Tibial nerve (tissue), 4 donors: ENCODE data around the gene EIF3B. TPM values are rescaled to one million over a fixed set of nuclear protein-coding genes. Genes with fewer than 3 reads are reported as not detected.
A peak's percentile ranks its signal among the peaks of the same experiment; 100 is the strongest.
"Not testable (repeated sequence)": the region's sequence is repeated elsewhere in the genome, so short reads cannot be mapped to it uniquely, and the experiment has no call there.

ENCODE experiments used
- DNase-seq, 2 donors: peaks; one replicate each; pipeline ENCODE4 v3.0.0-alpha.2; 2019; ENCODE audit warnings: low spot score in 2 of 2
- H3K27ac ChIP-seq, 4 donors: fragments of 200-600 bp; sonication (generic) in 3 of 4; one replicate each; pipeline ENCODE4 v1.5.1; 2017 to 2019; ENCODE audit warnings: mild to moderate bottlenecking in 1 of 4
- H3K27me3 ChIP-seq, 2 donors: fragments of 200-600 bp; sonication (generic) in 1 of 2; one replicate each; pipeline versions ENCODE4 v1.5.1 to v1.6.0; 2017 to 2019
- H3K36me3 ChIP-seq, 3 donors: fragments of 200-600 bp; sonication (generic); one replicate each; pipeline ENCODE4 v1.5.1; 2018 to 2019
- H3K4me1 ChIP-seq, 4 donors: fragments of 200-600 bp; sonication (generic) in 3 of 4; one replicate each; pipeline ENCODE4 v1.5.1; 2017 to 2019
- H3K4me3 ChIP-seq, 4 donors: fragments of 200-600 bp; sonication (generic) in 3 of 4; one replicate each; pipeline ENCODE4 v1.5.1; 2017 to 2019; ENCODE audit warnings: mild to moderate bottlenecking in 1 of 4, moderate library complexity in 1 of 4
- H3K9me3 ChIP-seq, 4 donors: fragments of 200-600 bp; sonication (generic) in 3 of 4; one replicate each; pipeline ENCODE4 v1.5.1; 2017 to 2019
- EP300 ChIP-seq, 2 donors: sonication (generic); formaldehyde crosslinking; IDR thresholded peaks; one replicate each; pipeline ENCODE4 v1.6.1; 2017; ENCODE audit warnings: antibody characterized with exemption in 2 of 2, mild to moderate bottlenecking in 1 of 2
- POLR2A ChIP-seq, 2 donors: fragments of 450-650 bp; IDR thresholded peaks; one replicate each; pipeline ENCODE4 v1.6.1; 2017; ENCODE audit warnings: antibody characterized with exemption in 2 of 2, mild to moderate bottlenecking in 2 of 2, moderate library complexity in 2 of 2
- WGBS, 2 donors: methylation state at CpG; one replicate each; pipeline ENCODE4 v1.1.5; 2018; 5-methylcytosine and 5-hydroxymethylcytosine counted together
- total RNA-seq, 4 donors: library from RNA; depleted of rRNA; stranded (reverse); fragments of >200 nt; gene quantifications; one replicate each; pipeline ENCODE4 v1.1.0, GENCODE V29; 2016
- TF ChIP-seq, protein P1 (sequence below), 5 experiments: fragments of 200-600 bp in 3 of 5; fragments of 450-650 bp in 2 of 5; sonication (generic) in 3 of 5; IDR thresholded peaks; one replicate each; pipeline ENCODE4 v1.5.1; 2016 to 2019; ENCODE audit warnings: antibody characterized with exemption in 5 of 5, mild to moderate bottlenecking in 3 of 5, moderate library complexity in 2 of 5

EIF3B gene
- total RNA-seq, 4 donors from 2014 or later = 124 to 232 (median 147) TPM

DNA sequence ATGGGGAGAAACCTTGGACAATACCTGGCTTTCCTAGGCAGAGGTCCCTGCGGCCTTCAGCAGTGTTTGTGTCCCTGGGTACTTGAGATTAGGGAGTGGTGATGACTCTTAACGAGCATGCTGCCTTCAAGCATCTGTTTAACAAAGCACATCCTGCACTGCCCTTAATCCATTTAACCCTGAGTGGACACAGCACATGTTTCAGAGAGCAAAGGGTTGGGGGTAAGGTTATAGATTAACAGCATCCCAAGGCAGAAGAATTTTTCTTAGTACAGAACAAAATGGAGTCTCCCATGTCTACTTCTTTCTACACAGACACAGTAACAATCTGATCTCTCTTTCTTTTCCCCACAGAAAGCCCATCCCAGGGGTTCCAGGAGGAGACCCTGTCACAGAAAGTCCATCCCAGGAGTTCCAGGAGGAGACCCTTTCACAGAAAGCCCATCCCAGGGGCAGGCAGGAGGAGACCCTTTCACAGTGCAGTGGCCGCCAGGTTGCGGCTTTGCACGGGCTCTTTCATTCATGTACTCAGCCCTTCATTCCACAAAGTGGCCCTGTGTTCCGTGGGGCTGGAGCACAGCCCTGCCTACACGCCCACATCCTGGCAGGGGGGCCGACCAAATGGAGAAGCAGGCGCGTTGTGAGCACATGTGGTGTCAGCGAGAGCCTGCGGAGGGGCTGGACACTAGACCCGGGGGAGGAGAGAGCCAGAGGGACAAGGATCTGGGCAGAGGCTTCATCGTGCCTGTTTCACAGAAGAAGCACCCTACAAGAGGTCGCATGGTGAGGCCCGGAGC lies 35.6 kb downstream of the EIF3B start:
- H3K9me3 ChIP-seq, H3K4me3 ChIP-seq, H3K27me3 ChIP-seq: not testable (repeated sequence)
- DNase-seq = peak in 1 of 2 donors; percentile 36
- peak in 1 of 2 donors; percentile 49 for TF ChIP-seq EP300 (IDR thresholded peaks at IDR 0.05)
- H3K36me3 ChIP-seq = peaks cover 0 to 12% (median 0%) of the 10 kb centered on the region in 3 donors
- peaks cover 0 to 14% (median 3%) of the 10 kb centered on the region in 4 donors for H3K4me1 ChIP-seq
- peak overlapping the region in 1 of 4 donors; percentile 54 for H3K27ac ChIP-seq
- WGBS, 2 donors = 22 to 29% methylated on average over 13 to 16 of the region's 16 CpGs

DNA sequence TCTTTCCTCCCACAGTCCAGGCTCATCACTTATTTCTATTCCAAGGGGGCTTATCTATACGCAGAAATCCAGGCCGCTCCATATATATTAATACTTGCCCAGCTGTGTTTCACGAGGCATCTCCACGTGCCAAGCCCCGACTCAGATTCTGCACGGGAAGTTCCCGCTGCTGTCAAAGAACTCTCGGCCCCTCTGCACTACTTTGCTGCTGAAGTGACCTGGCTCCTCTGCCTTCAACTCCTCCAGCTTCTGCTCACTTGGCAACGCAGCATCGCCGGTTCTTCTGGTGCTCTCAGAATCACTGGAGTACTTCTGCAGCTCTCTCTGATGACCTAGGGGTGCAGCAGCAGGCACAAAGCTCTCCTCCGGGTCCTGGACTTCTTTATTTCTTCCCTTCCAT lies 39.1 kb downstream of the EIF3B start:
- H3K27me3 ChIP-seq = no peaks in the 10 kb centered on the region

DNA sequence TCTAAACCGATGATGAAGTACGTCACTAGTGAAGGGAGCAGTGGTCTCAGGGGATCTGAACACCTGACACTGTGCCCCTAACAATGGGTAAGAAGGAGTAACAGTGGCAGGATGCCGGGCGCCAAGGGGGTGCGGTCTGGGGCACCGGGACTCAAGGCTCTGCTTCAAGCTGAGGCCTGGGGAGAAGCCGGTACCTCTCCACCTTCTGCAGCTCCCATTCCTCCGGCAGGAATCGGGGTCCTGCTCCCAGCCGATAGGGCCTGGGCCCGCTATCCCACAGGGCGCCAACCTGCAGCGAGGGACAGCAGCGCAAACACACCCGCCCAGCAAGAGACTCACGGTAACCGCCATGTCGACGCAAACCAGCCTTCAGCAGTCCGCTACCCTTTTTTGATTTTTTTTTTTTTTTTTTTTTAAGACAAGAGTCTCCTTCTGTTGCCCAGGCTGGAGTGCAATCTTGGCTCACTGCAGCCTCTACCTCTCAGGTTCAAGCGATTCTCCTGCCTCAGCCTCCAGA lies 40.0 kb downstream of the EIF3B start:
- DNase-seq = no peak
- no peak overlapping the region for H3K27ac ChIP-seq
- H3K4me1 ChIP-seq = peaks cover 0 to 20% (median 6%) of the 10 kb centered on the region in 4 donors
- H3K36me3 ChIP-seq = no peaks in the 10 kb centered on the region
- WGBS, 2 donors = 93% methylated on average over 19 to 21 of the region's 21 CpGs
- H3K9me3 ChIP-seq = no peaks in the 10 kb centered on the region
- no peak overlapping the region for H3K4me3 ChIP-seq
- no peaks in the 10 kb centered on the region for H3K27me3 ChIP-seq
- TF ChIP-seq POLR2A (IDR thresholded peaks at IDR 0.05) = no peak
- TF ChIP-seq EP300 (IDR thresholded peaks at IDR 0.05) = no peak
- TF ChIP-seq, protein P1, sequence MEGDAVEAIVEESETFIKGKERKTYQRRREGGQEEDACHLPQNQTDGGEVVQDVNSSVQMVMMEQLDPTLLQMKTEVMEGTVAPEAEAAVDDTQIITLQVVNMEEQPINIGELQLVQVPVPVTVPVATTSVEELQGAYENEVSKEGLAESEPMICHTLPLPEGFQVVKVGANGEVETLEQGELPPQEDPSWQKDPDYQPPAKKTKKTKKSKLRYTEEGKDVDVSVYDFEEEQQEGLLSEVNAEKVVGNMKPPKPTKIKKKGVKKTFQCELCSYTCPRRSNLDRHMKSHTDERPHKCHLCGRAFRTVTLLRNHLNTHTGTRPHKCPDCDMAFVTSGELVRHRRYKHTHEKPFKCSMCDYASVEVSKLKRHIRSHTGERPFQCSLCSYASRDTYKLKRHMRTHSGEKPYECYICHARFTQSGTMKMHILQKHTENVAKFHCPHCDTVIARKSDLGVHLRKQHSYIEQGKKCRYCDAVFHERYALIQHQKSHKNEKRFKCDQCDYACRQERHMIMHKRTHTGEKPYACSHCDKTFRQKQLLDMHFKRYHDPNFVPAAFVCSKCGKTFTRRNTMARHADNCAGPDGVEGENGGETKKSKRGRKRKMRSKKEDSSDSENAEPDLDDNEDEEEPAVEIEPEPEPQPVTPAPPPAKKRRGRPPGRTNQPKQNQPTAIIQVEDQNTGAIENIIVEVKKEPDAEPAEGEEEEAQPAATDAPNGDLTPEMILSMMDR (IDR thresholded peaks at IDR 0.05) = no peak

More for the DNA sequence above, 39.1 kb downstream of the EIF3B start:
- no peak overlapping the region for H3K27ac ChIP-seq
- H3K9me3 ChIP-seq = no peaks in the 10 kb centered on the region
- WGBS, 2 donors = 60 to 61% methylated on average over 12 of the region's 12 CpGs
- DNase-seq = no peak
- peaks cover 0 to 2% (median 0%) of the 10 kb centered on the region in 3 donors for H3K36me3 ChIP-seq
- peaks cover 0 to 14% (median 3%) of the 10 kb centered on the region in 4 donors for H3K4me1 ChIP-seq
- H3K4me3 ChIP-seq = no peak overlapping the region
- TF ChIP-seq, protein P1 (IDR thresholded peaks at IDR 0.05) = no peak
- TF ChIP-seq EP300 (IDR thresholded peaks at IDR 0.05) = no peak
- TF ChIP-seq POLR2A (IDR thresholded peaks at IDR 0.05) = no peak

DNA sequence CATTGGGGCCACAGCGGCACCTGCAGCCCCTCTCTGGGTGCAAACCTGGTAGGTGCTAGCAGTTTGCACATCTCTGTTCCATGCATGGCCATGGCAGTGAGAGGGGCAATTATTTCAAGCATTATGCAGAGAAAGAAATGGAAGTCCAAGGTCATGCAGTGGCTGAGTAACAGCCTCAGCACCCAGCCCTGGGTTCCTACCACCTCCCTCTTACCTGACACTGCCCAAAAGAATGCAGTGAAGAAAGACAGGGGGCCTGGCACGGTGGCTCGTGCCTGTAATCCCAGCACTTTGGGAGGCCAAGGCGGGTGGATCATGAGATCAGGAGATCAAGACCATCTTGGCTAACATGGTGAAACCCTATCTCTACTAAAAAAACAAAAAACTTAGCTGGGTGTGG lies 43.9 kb downstream of the EIF3B start:
- Histone ChIP-seq H3K9me3 (no peaks in the 10 kb centered on the region), H3K4me3 (no peak overlapping the region), H3K27me3 (no peaks in the 10 kb centered on the region), H3K36me3 (no peaks in the 10 kb centered on the region), H3K4me1 (peaks cover 0 to 40% (median 18%) of the 10 kb centered on the region in 4 donors), H3K27ac (no peak overlapping the region)
- TF ChIP-seq, protein P1 (IDR thresholded peaks at IDR 0.05) = no peak
- no peak for TF ChIP-seq POLR2A (IDR thresholded peaks at IDR 0.05)
- TF ChIP-seq EP300 (IDR thresholded peaks at IDR 0.05) = no peak
- DNase-seq = no peak
- WGBS, 2 donors = 93% methylated on average over 4 of the region's 4 CpGs

DNA sequence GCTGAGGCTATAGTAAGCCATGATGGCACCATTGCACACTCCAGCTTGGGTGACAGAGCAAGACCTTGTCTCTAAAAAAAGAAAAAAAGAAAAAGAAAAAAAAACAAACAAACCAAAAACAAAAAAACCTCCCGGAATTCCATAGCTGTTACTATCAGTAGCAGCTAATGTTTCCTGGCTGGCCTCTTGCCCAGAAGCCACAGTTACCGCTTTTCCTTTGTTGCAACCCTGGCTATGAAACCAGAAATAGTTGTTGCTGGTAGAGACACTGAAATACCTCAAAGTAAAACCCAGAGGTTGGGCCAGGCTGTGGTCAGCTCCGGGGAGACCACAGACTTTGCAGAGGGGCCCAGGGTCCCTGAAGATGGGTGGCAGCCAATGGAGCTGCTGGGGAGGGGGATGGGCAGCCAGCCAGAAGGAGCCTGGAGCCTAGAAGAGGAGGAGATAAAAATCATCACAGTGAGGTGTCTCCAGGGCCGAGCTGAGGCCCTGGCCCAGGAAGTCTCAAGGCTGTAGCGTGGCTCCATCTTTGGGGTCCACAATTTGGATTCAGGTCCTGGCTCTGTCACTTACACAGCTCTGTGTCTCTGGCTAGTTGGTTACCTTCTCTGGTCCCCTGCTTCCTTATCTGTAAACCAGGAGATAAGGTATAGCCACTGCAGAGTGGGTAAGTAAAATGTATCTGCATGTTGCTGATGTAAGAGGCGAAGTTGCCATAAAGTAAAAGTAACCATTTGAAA lies 45.4 kb downstream of the EIF3B start:
- Histone ChIP-seq H3K4me3 (no peak overlapping the region), H3K36me3 (no peaks in the 10 kb centered on the region), H3K4me1 (peaks cover 0 to 51% (median 25%) of the 10 kb centered on the region in 4 donors), H3K9me3 (no peaks in the 10 kb centered on the region), H3K27me3 (no peaks in the 10 kb centered on the region), H3K27ac (peak overlapping the region in 3 of 4 donors; percentile 51 to 89 (median 80))
- TF ChIP-seq, protein P1 (IDR thresholded peaks at IDR 0.05) = no peak
- TF ChIP-seq EP300 (IDR thresholded peaks at IDR 0.05) (peak in 1 of 2 donors; percentile 56), POLR2A (IDR thresholded peaks at IDR 0.05) (no peak)
- WGBS, 2 donors = 23 to 25% methylated on average over 6 of the region's 6 CpGs
- DNase-seq = peak; percentile 68 to 83
